ENCODE measurements around the gene LEAP2.

The LEAP2 gene

DNA sequence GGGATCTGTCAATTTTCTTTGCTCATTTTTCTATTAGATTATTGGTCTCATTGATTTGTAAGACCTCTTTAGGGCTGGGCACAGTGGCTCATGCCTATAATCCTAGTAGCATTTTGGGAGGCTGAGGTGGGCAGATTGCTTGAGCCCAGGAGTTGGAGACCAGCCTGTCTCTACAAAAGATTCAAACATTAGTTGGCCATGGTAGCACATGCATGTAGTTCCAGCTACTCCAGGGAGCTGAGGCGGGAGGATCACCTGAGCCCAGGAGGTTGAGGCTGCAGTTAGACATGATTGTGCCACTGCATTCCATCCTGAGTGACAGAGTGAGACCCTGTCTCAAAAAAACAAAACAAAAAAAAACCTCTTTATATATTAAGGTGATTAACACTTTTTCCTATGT, 36.6 kb upstream of the LEAP2 start:
- Histone ChIP-seq H3K4me3 (IDR thresholded peaks at IDR 0.05; ENCODE audit: insufficient read depth, low read depth, low read length) (no peak overlapping the region), H3K27me3 (ENCODE audit: insufficient read depth, low read depth) (no peaks in the 10 kb centered on the region), H3K27ac (no peak overlapping the region), H2AFZ (ENCODE audit: low read depth) (no peak overlapping the region), H3K4me1 (ENCODE audit: low read depth, poor library complexity, severe bottlenecking) (no peaks in the 10 kb centered on the region), H3K9ac (no peak overlapping the region), H3K36me3 (ENCODE audit: insufficient read depth) (no peaks in the 10 kb centered on the region), H3K4me2 (no peak overlapping the region), H4K20me1 (ENCODE audit: insufficient read depth) (no peaks in the 10 kb centered on the region), H3K79me2 (ENCODE audit: insufficient read depth, low read depth) (no peaks in the 10 kb centered on the region)
- TF ChIP-seq, protein P1, sequence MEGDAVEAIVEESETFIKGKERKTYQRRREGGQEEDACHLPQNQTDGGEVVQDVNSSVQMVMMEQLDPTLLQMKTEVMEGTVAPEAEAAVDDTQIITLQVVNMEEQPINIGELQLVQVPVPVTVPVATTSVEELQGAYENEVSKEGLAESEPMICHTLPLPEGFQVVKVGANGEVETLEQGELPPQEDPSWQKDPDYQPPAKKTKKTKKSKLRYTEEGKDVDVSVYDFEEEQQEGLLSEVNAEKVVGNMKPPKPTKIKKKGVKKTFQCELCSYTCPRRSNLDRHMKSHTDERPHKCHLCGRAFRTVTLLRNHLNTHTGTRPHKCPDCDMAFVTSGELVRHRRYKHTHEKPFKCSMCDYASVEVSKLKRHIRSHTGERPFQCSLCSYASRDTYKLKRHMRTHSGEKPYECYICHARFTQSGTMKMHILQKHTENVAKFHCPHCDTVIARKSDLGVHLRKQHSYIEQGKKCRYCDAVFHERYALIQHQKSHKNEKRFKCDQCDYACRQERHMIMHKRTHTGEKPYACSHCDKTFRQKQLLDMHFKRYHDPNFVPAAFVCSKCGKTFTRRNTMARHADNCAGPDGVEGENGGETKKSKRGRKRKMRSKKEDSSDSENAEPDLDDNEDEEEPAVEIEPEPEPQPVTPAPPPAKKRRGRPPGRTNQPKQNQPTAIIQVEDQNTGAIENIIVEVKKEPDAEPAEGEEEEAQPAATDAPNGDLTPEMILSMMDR (conservative IDR thresholded peaks at IDR 0.05; ENCODE audit: low read depth, low read length) = no peak

- no peaks in the 10 kb centered on the region for H4K20me1 ChIP-seq (ENCODE audit: insufficient read depth)
- H3K36me3 ChIP-seq (ENCODE audit: insufficient read depth) = no peaks in the 10 kb centered on the region
- no peaks in the 10 kb centered on the region for H3K79me2 ChIP-seq (ENCODE audit: insufficient read depth, low read depth)
- TF ChIP-seq, protein P1 (conservative IDR thresholded peaks at IDR 0.05; ENCODE audit: low read depth, low read length) = no peak
- H3K4me2 ChIP-seq = no peak overlapping the region
- no peak overlapping the region for H3K27ac ChIP-seq
- no peaks in the 10 kb centered on the region for H3K27me3 ChIP-seq (ENCODE audit: insufficient read depth, low read depth)
- H3K9ac ChIP-seq = no peak overlapping the region
- H3K4me3 ChIP-seq (IDR thresholded peaks at IDR 0.05; ENCODE audit: insufficient read depth, low read depth, low read length) = no peak overlapping the region
- no peak overlapping the region for H2AFZ ChIP-seq (ENCODE audit: low read depth)
- H3K4me1 ChIP-seq (ENCODE audit: low read depth, poor library complexity, severe bottlenecking) = no peaks in the 10 kb centered on the region
These were observed 35.6 kb upstream of the LEAP2 start for GRCh38 chr5:132837868-132838267.

DNA sequence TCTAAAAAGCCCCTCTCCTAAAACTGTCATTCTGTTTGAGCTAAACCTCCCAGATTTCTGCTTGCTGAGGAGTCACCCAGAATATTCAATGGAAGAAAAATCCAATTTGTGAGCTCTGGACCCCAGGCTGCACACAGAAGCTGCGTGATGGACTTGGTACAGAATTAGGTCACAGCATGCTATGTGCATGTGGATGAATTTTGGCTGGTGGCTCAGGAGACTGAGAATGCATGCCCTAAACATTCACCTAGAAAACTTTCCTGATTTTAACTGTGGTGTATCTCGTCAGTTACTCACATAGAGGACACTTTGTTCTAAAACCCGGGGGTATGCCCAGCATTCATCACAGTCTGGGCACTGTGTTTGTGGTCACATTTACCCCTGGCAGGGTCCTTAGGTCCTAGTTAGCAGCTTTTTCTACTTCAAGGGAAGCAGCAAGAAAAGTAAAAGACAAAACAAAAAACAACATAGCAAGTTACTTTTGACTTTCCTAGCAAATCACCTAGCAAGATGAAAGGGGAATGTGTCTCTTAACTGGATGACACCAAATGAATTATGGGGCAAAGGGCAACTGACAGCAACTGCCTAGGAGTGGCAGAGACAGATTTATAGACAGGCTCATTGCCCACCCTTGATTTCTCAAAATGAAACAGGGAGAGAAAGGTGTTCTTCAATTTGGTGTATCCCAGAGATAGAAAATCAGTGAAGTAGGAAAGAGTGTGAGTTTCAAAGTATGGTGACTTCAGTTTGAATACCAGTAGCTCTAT, 34.8 kb upstream of the LEAP2 start:
- no peaks in the 10 kb centered on the region for H3K4me1 ChIP-seq (ENCODE audit: low read depth, poor library complexity, severe bottlenecking)
- H2AFZ ChIP-seq (ENCODE audit: low read depth) = no peak overlapping the region
- H3K9ac ChIP-seq = no peak overlapping the region
- TF ChIP-seq, protein P1 (conservative IDR thresholded peaks at IDR 0.05; ENCODE audit: low read depth, low read length) = no peak
- no peaks in the 10 kb centered on the region for H3K36me3 ChIP-seq (ENCODE audit: insufficient read depth)
- H3K4me3 ChIP-seq (IDR thresholded peaks at IDR 0.05; ENCODE audit: insufficient read depth, low read depth, low read length) = no peak overlapping the region
- no peaks in the 10 kb centered on the region for H3K79me2 ChIP-seq (ENCODE audit: insufficient read depth, low read depth)
- no peaks in the 10 kb centered on the region for H3K27me3 ChIP-seq (ENCODE audit: insufficient read depth, low read depth)
- no peak overlapping the region for H3K4me2 ChIP-seq
- no peak overlapping the region for H3K27ac ChIP-seq
- H4K20me1 ChIP-seq (ENCODE audit: insufficient read depth) = no peaks in the 10 kb centered on the region

- Histone ChIP-seq H3K4me2 (no peak overlapping the region), H3K27ac (no peak overlapping the region), H3K36me3 (ENCODE audit: insufficient read depth) (no peaks in the 10 kb centered on the region), H4K20me1 (ENCODE audit: insufficient read depth) (no peaks in the 10 kb centered on the region), H3K9ac (no peak overlapping the region), H2AFZ (ENCODE audit: low read depth) (no peak overlapping the region), H3K27me3 (ENCODE audit: insufficient read depth, low read depth) (no peaks in the 10 kb centered on the region), H3K4me1 (ENCODE audit: low read depth, poor library complexity, severe bottlenecking) (no peaks in the 10 kb centered on the region), H3K79me2 (ENCODE audit: insufficient read depth, low read depth) (no peaks in the 10 kb centered on the region), H3K4me3 (IDR thresholded peaks at IDR 0.05; ENCODE audit: insufficient read depth, low read depth, low read length) (no peak overlapping the region)
- TF ChIP-seq, protein P1 (conservative IDR thresholded peaks at IDR 0.05; ENCODE audit: low read depth, low read length) = no peak
These were observed 33.8 kb upstream of the LEAP2 start for GRCh38 chr5:132839426-132840301.
